Measurements from ENCODE around the gene CEP44.
A peak's percentile ranks its signal among the peaks of the same experiment; 100 is the strongest.
"Not testable (repeated sequence)": the region's sequence is repeated elsewhere in the genome, so short reads cannot be mapped to it uniquely, and the experiment has no call there.

CEP44 gene

GRCh38 chr4:174332741-174333493, 49.2 kb downstream of the CEP44 start:
- no peak for DNase-seq

GRCh38 chr4:174334628-174335027, 50.9 kb downstream of the CEP44 start:
- DNase-seq, result no peak

- DNase-seq, result no peak
Observed at GRCh38 chr4:174340714-174341113, 57.0 kb downstream of the CEP44 start.

- DNase-seq, result no peak
Observed at GRCh38 chr4:174349156-174349555, 65.4 kb downstream of the CEP44 start.

GRCh38 chr4:174352061-174352819, 68.5 kb downstream of the CEP44 start:
- no peak for DNase-seq

GRCh38 chr4:174357321-174357720, 73.6 kb downstream of the CEP44 start:
- DNase-seq, result no peak

- no peak for DNase-seq
Observed at GRCh38 chr4:174358410-174358809, 74.7 kb downstream of the CEP44 start.

- DNase-seq, result no peak
Observed at GRCh38 chr4:174358829-174359228, 75.1 kb downstream of the CEP44 start.

- DNase-seq, result no peak
Observed at GRCh38 chr4:174362340-174362739, 78.6 kb downstream of the CEP44 start.

- not testable (repeated sequence) for DNase-seq
Observed at GRCh38 chr4:174363782-174364181, 80.1 kb downstream of the CEP44 start.

- DNase-seq, result peak; percentile 2 to 32
Observed at GRCh38 chr4:174365018-174365587, 81.4 kb downstream of the CEP44 start.

GRCh38 chr4:174369985-174370384, 86.3 kb downstream of the CEP44 start:
- no peak for DNase-seq

- no peak for DNase-seq
Observed at GRCh38 chr4:174373821-174374220, 90.1 kb downstream of the CEP44 start.

GRCh38 chr4:174375422-174375821, 91.7 kb downstream of the CEP44 start:
- DNase-seq, result no peak

- no peak for DNase-seq
Observed at GRCh38 chr4:174377613-174378012, 93.9 kb downstream of the CEP44 start.

GRCh38 chr4:174378951-174379350, 95.2 kb downstream of the CEP44 start:
- DNase-seq, result no peak

- DNase-seq, result not testable (repeated sequence)
Observed at GRCh38 chr4:174380206-174380605, 96.5 kb downstream of the CEP44 start.

GRCh38 chr4:174380699-174381439, 97.2 kb downstream of the CEP44 start:
- DNase-seq, result no peak

- no peak for DNase-seq
Observed at GRCh38 chr4:174381440-174381800, 97.7 kb downstream of the CEP44 start.
